Transverse colon (tissue), 4 donors: ENCODE results near the gene EHMT2. TPM values are rescaled to one million over a fixed set of nuclear protein-coding genes. Genes with fewer than 3 reads are reported as not detected.

ENCODE experiments used
- DNase-seq: peaks from one replicate; pipeline ENCODE4 v3.0.0-alpha.2; 2019
- H3K27ac ChIP-seq, 4 donors: fragments of 200-600 bp; sonication (generic); 2 replicates each; pipeline ENCODE4 v1.5.1; 2016 to 2018; ENCODE audit warnings: inconsistent platforms in 4 of 4
- H3K27me3 ChIP-seq: fragments of 200-600 bp; sonication (generic); 2 replicates; pipeline ENCODE4 v1.5.1; 2017; ENCODE audit warnings: inconsistent platforms
- H3K36me3 ChIP-seq, 4 donors: fragments of 200-600 bp; sonication (generic); 2 replicates each; pipeline ENCODE4 v1.5.1; 2017 to 2019; ENCODE audit warnings: inconsistent platforms in 4 of 4
- H3K4me1 ChIP-seq, 4 donors: fragments of 200-600 bp; sonication (generic); 2 replicates each; pipeline ENCODE4 v1.5.1; 2017 to 2020; ENCODE audit warnings: inconsistent platforms in 4 of 4
- H3K4me3 ChIP-seq, 4 donors: fragments of 200-600 bp; sonication (generic); 1 replicate in 1 of 4; 2 replicates in 3 of 4; pipeline versions ENCODE4 v1.5.1 to v1.6.1; 2017 to 2019; ENCODE audit warnings: inconsistent platforms in 4 of 4
- H3K9me3 ChIP-seq, 2 donors: fragments of 200-600 bp; sonication (generic); 2 replicates each; pipeline ENCODE4 v1.5.1; 2017 to 2019; ENCODE audit warnings: inconsistent platforms in 2 of 2
- CTCF ChIP-seq, 5 experiments: fragments of 200-600 bp in 3 of 5; fragments of 450-650 bp in 2 of 5; sonication (generic) in 3 of 5; IDR thresholded peaks; 1 replicate in 2 of 5; 2 replicates in 3 of 5; pipeline ENCODE4 v1.5.1; 2016 to 2017; ENCODE audit warnings: antibody characterized with exemption in 5 of 5, inconsistent platforms in 3 of 5, mild to moderate bottlenecking in 2 of 5, moderate library complexity in 1 of 5
- EP300 ChIP-seq: sonication (generic); formaldehyde crosslinking; IDR thresholded peaks from one replicate; pipeline ENCODE4 v1.6.1; 2017; ENCODE audit warnings: antibody characterized with exemption, low read depth
- POLR2A ChIP-seq: fragments of 450-650 bp; IDR thresholded peaks from one replicate; pipeline ENCODE4 v1.6.1; 2016; ENCODE audit warnings: antibody characterized with exemption, mild to moderate bottlenecking, moderate library complexity
- POLR2AphosphoS5 ChIP-seq, 3 donors: sonication (generic); formaldehyde crosslinking; IDR thresholded peaks; one replicate each; pipeline ENCODE4 v1.6.1; 2016; ENCODE audit warnings: antibody characterized with exemption in 3 of 3
- WGBS, 2 donors: methylation state at CpG; one replicate each; pipeline ENCODE4 v1.1.5; 2018; ENCODE audit warnings: low coverage in 1 of 2; 5-methylcytosine and 5-hydroxymethylcytosine counted together
- in situ Hi-C, 4 donors: fragments of 200-750 bp; cut with MboI; loops; one replicate each; pipeline versions ENCODE4 v1.15.0 to v1.15.1; 2017; ENCODE audit warnings: low sequenced_read_pairs in 3 of 4, low pct_ligation_motif_present in 1 of 4, low pct_unique_long_range_greater_than_20kb in 1 of 4
- intact Hi-C: fragments of 100-400 bp; cut with DNase I; formaldehyde crosslinking; loops from one replicate; pipeline ENCODE4 v1.15.1; 2023; ENCODE audit warnings: low total_unique reads
- total RNA-seq, 4 donors: library from RNA; depleted of rRNA; stranded (reverse); fragments of >200 nt; gene quantifications; one replicate each; pipeline ENCODE4 v1.1.0, GENCODE V29; 2016

The EHMT2 gene
- total RNA-seq, 4 donors from 2014 or later: 25.9 to 33.3 (median 27.9) TPM

- in situ Hi-C loops (no loop called here), intact Hi-C loops (no loop called here)
- peak; percentile 50 for DNase-seq
- Histone ChIP-seq H3K4me1 (peaks cover 9 to 30% (median 26%) of the 10 kb centered on the region in 4 donors), H3K9me3 (no peaks in the 10 kb centered on the region), H3K27me3 (no peaks in the 10 kb centered on the region), H3K4me3 (no peak overlapping the region), H3K36me3 (peaks cover 0 to 23% (median 10%) of the 10 kb centered on the region in 4 donors), H3K27ac (peak overlapping the region; percentile 86 to 96 (median 92))
- WGBS, 2 donors: 64% methylated on average over 10 of the region's 10 CpGs; no CpG with 5 or more reads in 1 of the 2 donors
- TF ChIP-seq EP300: no peak
- no peak for TF ChIP-seq POLR2A
- no peak for TF ChIP-seq POLR2AphosphoS5 (IDR thresholded peaks at IDR 0.05)
- TF ChIP-seq CTCF (IDR thresholded peaks at IDR 0.05): no peak
These were observed 17.6 kb downstream of the EHMT2 start for GRCh38 chr6:31879901-31880300.

- no peaks in the 10 kb centered on the region for H3K9me3 ChIP-seq
- TF ChIP-seq POLR2AphosphoS5 (IDR thresholded peaks at IDR 0.05): no peak
- TF ChIP-seq POLR2A: peak; percentile 45
- TF ChIP-seq CTCF (IDR thresholded peaks at IDR 0.05): no peak
- peaks cover 0 to 16% (median 6%) of the 10 kb centered on the region in 4 donors for H3K36me3 ChIP-seq
- DNase-seq: no peak
- 62 to 86% methylated on average over 6 to 13 of the region's 13 CpGs for WGBS, 2 donors
- intact Hi-C loops (no loop called here), in situ Hi-C loops (no loop called here)
- H3K27ac ChIP-seq: peak overlapping the region; percentile 86 to 96 (median 92)
- no peaks in the 10 kb centered on the region for H3K27me3 ChIP-seq
- peaks cover 14 to 36% (median 32%) of the 10 kb centered on the region in 4 donors for H3K4me1 ChIP-seq
- H3K4me3 ChIP-seq: peak overlapping the region in 3 of 4 donors; percentile 47 to 58 (median 57)
These were observed 18.4 kb downstream of the EHMT2 start for GRCh38 chr6:31879143-31879542.

- intact Hi-C loops (no loop called here), in situ Hi-C loops (no loop called here)
- Histone ChIP-seq H3K27me3 (no peaks in the 10 kb centered on the region), H3K9me3 (no peaks in the 10 kb centered on the region), H3K36me3 (peaks cover 0 to 16% (median 4%) of the 10 kb centered on the region in 4 donors), H3K4me1 (peaks cover 14 to 36% (median 32%) of the 10 kb centered on the region in 4 donors), H3K4me3 (peak within 1 kb of the TSS; percentile 25 to 58 (median 52)), H3K27ac (peak within 1 kb of the TSS; percentile 86 to 96 (median 92))
- peak; percentile 92 for TF ChIP-seq POLR2A
- no peak for TF ChIP-seq EP300
- TF ChIP-seq POLR2AphosphoS5 (IDR thresholded peaks at IDR 0.05): peak; percentile 76 to 92 (median 90)
- DNase-seq: peak; percentile 77
- 44 to 45% methylated on average over 7 to 18 of the region's 18 CpGs for WGBS, 2 donors
These were observed 18.8 kb downstream of the EHMT2 start, which contains the start of gene SLC44A4 for GRCh38 chr6:31878726-31879125. Gene SLC44A4 (minus strand): TSS chr6:31878997. CDS start chr6:31878980, 17 bp downstream.

- intact Hi-C loops: no loop called here
- H3K27ac ChIP-seq: peak overlapping the region; percentile 86 to 96 (median 92)
- H3K4me1 ChIP-seq: peaks cover 14 to 36% (median 32%) of the 10 kb centered on the region in 4 donors
- WGBS, 2 donors: 66% methylated on average over 3 of the region's 3 CpGs; no CpG with 5 or more reads in 1 of the 2 donors
- DNase-seq: no peak
- H3K4me3 ChIP-seq: peak overlapping the region; percentile 25 to 58 (median 52)
- H3K36me3 ChIP-seq: peaks cover 0 to 16% (median 2%) of the 10 kb centered on the region in 4 donors
- no peaks in the 10 kb centered on the region for H3K27me3 ChIP-seq
- in situ Hi-C loops: no loop called here
- H3K9me3 ChIP-seq: no peaks in the 10 kb centered on the region
- TF ChIP-seq POLR2A (no peak), EP300 (no peak), CTCF (IDR thresholded peaks at IDR 0.05) (no peak), POLR2AphosphoS5 (IDR thresholded peaks at IDR 0.05) (no peak)
These were observed 19.3 kb downstream of the EHMT2 start for GRCh38 chr6:31878222-31878621.
